ENCODE measurements around the gene CORO2A. TPM values are rescaled to one million over a fixed set of nuclear protein-coding genes. Genes with fewer than 3 reads are reported as not detected.

CORO2A gene
- total RNA-seq, 1 experiment from 2014 or later = 32.5 TPM

DNA sequence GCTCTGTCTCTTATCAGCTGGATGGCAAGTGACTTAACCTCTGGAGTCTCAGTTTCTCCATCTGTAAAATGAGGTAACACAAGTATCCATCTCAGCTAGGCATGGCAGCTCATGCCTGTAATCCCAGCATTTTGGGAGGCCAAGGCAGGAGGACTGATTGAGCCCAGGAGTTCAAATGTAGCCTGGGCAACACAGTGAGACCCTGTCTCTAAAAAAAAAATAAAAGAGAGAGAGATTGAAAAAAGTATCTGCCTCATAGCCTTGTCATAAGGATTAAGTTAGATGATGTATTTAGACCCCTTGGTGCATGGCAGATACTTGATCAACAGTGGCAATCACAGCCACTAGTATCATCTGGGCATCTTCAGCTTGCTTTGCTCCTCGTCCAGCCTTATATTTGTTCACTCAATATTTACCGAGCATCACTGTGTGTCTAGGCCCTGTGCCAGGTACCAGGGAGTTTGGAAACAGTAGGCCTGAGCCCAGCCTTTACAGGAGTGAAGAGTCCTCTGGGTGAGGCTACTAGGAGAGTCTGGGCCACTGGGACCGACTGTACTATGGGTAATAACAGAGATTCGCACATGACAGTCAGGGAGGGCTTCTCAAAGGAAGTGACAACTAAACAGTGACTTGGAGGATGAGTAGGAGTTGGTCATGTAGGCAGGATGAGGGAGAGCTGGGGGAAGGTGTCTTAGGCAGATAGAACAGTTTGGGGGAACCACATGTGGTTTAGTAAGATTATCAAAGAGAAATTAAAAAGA lies 34.2 kb downstream of the CORO2A start:
- peaks cover 31% of the 10 kb centered on the region for H3K36me3 Mint-ChIP-seq
- peak overlapping the region; percentile 36 for H3K27ac Mint-ChIP-seq
- H3K27me3 Mint-ChIP-seq (ENCODE audit: low read depth) = no peaks in the 10 kb centered on the region
- ChIA-PET POLR2A (no interaction called here), CTCF (interaction anchor here (1.6 kb wide), 1 partner anchor 66 kb away, joined by 3 read pairs; no protein-coding TSS in a partner anchor)
- ATAC-seq (no peak), DNase-seq (ENCODE audit: low spot score) (no peak)
- H3K4me3 Mint-ChIP-seq = no peak overlapping the region
- peaks cover 8% of the 10 kb centered on the region; the same call in 1 of the 2 replicates for H3K4me1 Mint-ChIP-seq
- no peaks in the 10 kb centered on the region for H3K9me3 Mint-ChIP-seq
- TF ChIP-seq GABPB1 (CRISPR knock-in tag; IDR thresholded peaks at IDR 0.05) (0 out of 2 replicates have a peak, but pooled peaks have one; percentile 23), ELF4 (CRISPR knock-in tag; IDR thresholded peaks at IDR 0.05; ENCODE audit: low read depth) (no peak), ZNF232 (CRISPR knock-in tag; IDR thresholded peaks at IDR 0.05) (no peak), NR3C1 (CRISPR knock-in tag; conservative IDR thresholded peaks at IDR 0.05; ENCODE audit: low read depth) (no peak)
- TF ChIP-seq, protein P1, sequence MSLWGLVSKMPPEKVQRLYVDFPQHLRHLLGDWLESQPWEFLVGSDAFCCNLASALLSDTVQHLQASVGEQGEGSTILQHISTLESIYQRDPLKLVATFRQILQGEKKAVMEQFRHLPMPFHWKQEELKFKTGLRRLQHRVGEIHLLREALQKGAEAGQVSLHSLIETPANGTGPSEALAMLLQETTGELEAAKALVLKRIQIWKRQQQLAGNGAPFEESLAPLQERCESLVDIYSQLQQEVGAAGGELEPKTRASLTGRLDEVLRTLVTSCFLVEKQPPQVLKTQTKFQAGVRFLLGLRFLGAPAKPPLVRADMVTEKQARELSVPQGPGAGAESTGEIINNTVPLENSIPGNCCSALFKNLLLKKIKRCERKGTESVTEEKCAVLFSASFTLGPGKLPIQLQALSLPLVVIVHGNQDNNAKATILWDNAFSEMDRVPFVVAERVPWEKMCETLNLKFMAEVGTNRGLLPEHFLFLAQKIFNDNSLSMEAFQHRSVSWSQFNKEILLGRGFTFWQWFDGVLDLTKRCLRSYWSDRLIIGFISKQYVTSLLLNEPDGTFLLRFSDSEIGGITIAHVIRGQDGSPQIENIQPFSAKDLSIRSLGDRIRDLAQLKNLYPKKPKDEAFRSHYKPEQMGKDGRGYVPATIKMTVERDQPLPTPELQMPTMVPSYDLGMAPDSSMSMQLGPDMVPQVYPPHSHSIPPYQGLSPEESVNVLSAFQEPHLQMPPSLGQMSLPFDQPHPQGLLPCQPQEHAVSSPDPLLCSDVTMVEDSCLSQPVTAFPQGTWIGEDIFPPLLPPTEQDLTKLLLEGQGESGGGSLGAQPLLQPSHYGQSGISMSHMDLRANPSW (CRISPR knock-in tag; conservative IDR thresholded peaks at IDR 0.05; ENCODE audit: low read depth) = no peak
- TF ChIP-seq, protein P2, sequence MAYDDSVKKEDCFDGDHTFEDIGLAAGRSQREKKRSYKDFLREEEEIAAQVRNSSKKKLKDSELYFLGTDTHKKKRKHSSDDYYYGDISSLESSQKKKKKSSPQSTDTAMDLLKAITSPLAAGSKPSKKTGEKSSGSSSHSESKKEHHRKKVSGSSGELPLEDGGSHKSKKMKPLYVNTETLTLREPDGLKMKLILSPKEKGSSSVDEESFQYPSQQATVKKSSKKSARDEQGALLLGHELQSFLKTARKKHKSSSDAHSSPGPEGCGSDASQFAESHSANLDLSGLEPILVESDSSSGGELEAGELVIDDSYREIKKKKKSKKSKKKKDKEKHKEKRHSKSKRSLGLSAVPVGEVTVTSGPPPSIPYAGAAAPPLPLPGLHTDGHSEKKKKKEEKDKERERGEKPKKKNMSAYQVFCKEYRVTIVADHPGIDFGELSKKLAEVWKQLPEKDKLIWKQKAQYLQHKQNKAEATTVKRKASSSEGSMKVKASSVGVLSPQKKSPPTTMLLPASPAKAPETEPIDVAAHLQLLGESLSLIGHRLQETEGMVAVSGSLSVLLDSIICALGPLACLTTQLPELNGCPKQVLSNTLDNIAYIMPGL (CRISPR knock-in tag; IDR thresholded peaks at IDR 0.05) = no peak
- TF ChIP-seq, protein P3, sequence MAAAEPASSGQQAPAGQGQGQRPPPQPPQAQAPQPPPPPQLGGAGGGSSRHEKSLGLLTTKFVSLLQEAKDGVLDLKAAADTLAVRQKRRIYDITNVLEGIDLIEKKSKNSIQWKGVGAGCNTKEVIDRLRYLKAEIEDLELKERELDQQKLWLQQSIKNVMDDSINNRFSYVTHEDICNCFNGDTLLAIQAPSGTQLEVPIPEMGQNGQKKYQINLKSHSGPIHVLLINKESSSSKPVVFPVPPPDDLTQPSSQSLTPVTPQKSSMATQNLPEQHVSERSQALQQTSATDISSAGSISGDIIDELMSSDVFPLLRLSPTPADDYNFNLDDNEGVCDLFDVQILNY (CRISPR knock-in tag; IDR thresholded peaks at IDR 0.05) = no peak

DNA sequence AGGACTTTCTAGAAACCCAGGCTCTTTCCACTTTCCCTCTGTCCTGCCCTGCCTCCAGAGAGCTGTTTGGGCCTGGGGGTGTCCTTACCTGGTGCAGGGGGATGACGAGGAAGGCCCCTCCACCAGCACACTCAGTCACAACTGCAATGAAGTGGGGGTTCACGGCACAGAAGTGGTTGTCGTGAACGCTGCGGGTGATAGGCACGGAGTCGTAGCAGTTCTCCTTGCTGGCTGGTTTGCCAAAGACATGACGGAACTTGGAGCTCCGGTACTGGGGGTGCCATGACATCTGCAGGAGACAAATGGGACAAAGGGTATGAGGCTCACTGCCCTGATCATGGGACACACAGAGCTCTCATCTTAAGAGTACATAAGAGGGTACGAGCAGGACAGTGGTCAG lies 35.1 kb downstream of the CORO2A start:
- TF ChIP-seq, protein P4, sequence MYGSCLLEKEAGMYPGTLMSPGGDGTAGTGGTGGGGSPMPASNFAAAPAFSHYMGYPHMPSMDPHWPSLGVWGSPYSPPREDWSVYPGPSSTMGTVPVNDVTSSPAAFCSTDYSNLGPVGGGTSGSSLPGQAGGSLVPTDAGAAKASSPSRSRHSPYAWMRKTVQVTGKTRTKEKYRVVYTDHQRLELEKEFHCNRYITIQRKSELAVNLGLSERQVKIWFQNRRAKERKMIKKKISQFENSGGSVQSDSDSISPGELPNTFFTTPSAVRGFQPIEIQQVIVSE (CRISPR knock-in tag; IDR thresholded peaks at IDR 0.05; ENCODE audit: borderline replicate concordance) = no peak
- Mint-ChIP-seq H3K4me1 (peaks cover 5% of the 10 kb centered on the region; the same call in 1 of the 2 replicates), H3K4me3 (no peak overlapping the region), H3K27me3 (ENCODE audit: low read depth) (no peaks in the 10 kb centered on the region), H3K9me3 (no peaks in the 10 kb centered on the region), H3K27ac (no peak overlapping the region), H3K36me3 (peaks cover 35% of the 10 kb centered on the region)
- DNase-seq (ENCODE audit: low spot score) (no peak), ATAC-seq (no peak)
- POLR2A ChIA-PET = no interaction called here
- CTCF ChIA-PET = interaction anchor here (1.6 kb wide), 1 partner anchor 65 kb away, joined by 3 read pairs; no protein-coding TSS in a partner anchor

DNA sequence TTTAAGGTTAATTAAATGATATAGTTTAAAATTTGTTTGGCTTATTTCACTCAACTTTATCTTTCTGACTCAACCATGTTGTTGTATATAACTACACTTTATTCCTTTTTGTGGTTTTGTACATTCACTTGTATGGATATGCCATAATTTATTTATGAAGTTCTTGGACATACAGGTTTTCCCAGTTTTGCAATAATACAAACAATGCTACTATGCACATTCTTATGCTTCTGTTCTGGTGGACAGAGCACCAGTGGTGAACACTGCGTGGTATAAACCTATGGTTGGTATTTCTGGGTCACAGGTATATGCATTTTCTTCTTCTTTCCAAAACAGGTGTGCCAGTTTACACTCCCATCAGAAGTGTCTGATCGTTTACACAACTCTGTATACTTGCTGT lies 37.8 kb downstream of the CORO2A start:
- DNase-seq (ENCODE audit: low spot score) = no peak
- no peak for ATAC-seq
- Mint-ChIP-seq H3K4me1 (no peaks in the 10 kb centered on the region), H3K9me3 (no peaks in the 10 kb centered on the region), H3K4me3 (no peak overlapping the region), H3K27me3 (ENCODE audit: low read depth) (no peaks in the 10 kb centered on the region), H3K36me3 (peaks cover 38% of the 10 kb centered on the region), H3K27ac (no peak overlapping the region)
- TF ChIP-seq, protein P5, sequence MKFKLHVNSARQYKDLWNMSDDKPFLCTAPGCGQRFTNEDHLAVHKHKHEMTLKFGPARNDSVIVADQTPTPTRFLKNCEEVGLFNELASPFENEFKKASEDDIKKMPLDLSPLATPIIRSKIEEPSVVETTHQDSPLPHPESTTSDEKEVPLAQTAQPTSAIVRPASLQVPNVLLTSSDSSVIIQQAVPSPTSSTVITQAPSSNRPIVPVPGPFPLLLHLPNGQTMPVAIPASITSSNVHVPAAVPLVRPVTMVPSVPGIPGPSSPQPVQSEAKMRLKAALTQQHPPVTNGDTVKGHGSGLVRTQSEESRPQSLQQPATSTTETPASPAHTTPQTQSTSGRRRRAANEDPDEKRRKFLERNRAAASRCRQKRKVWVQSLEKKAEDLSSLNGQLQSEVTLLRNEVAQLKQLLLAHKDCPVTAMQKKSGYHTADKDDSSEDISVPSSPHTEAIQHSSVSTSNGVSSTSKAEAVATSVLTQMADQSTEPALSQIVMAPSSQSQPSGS (CRISPR knock-in tag; IDR thresholded peaks at IDR 0.05; ENCODE audit: borderline replicate concordance, low read depth) = no peak
- TF ChIP-seq GRHL2 (CRISPR knock-in tag; IDR thresholded peaks at IDR 0.05; ENCODE audit: insufficient replicate concordance, severe bottlenecking) = no peak
- TF ChIP-seq, protein P6, sequence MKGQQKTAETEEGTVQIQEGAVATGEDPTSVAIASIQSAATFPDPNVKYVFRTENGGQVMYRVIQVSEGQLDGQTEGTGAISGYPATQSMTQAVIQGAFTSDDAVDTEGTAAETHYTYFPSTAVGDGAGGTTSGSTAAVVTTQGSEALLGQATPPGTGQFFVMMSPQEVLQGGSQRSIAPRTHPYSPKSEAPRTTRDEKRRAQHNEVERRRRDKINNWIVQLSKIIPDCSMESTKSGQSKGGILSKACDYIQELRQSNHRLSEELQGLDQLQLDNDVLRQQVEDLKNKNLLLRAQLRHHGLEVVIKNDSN (CRISPR knock-in tag; IDR thresholded peaks at IDR 0.05) = no peak
- TF ChIP-seq ZNF263 (CRISPR knock-in tag; IDR thresholded peaks at IDR 0.05; ENCODE audit: low read depth) = no peak
- TF ChIP-seq ZBTB21 (CRISPR knock-in tag; IDR thresholded peaks at IDR 0.05; ENCODE audit: borderline replicate concordance) = no peak
- no peak for TF ChIP-seq TEAD1 (CRISPR knock-in tag; IDR thresholded peaks at IDR 0.05)
- TF ChIP-seq GTF2I (CRISPR knock-in tag; conservative IDR thresholded peaks at IDR 0.05) = no peak
- TF ChIP-seq FOXK1 (CRISPR knock-in tag; IDR thresholded peaks at IDR 0.05) = no peak
- TF ChIP-seq ZNF219 (CRISPR knock-in tag; IDR thresholded peaks at IDR 0.05; ENCODE audit: borderline replicate concordance) = no peak
- ChIA-PET CTCF (no interaction called here), POLR2A (interaction anchor here (0.6 kb wide), 1 partner anchor 49 kb away, joined by 4 read pairs; no protein-coding TSS in a partner anchor)
